ENCODE results near the gene PTPN6.
A peak's percentile ranks its signal among the peaks of the same experiment; 100 is the strongest.

The PTPN6 gene

GRCh38 chr12:6945613-6946012 is 5.5 kb upstream of the PTPN6 start:
- no peaks in the 10 kb centered on the region for H3K9me3 ChIP-seq (ENCODE audit: control insufficient read depth, low read depth, low read length)
- H3K27ac ChIP-seq (ENCODE audit: low read length), result no peak overlapping the region
- no peaks in the 10 kb centered on the region for H3K27me3 ChIP-seq (ENCODE audit: control insufficient read depth, insufficient read depth, low read length)
- no peak overlapping the region for H3K9ac ChIP-seq (ENCODE audit: low read length)
- peak overlapping the region; percentile 53 for H3K4me3 ChIP-seq (ENCODE audit: low read length)
- H3K4me1 ChIP-seq (ENCODE audit: control insufficient read depth, low read depth, low read length), result peaks cover 23% of the 10 kb centered on the region
- peaks cover 10% of the 10 kb centered on the region for H3K36me3 ChIP-seq (ENCODE audit: control insufficient read depth, low read depth, low read length)

- H3K36me3 ChIP-seq (ENCODE audit: control insufficient read depth, low read depth, low read length), result peaks cover 3% of the 10 kb centered on the region
- no peaks in the 10 kb centered on the region for H3K27me3 ChIP-seq (ENCODE audit: control insufficient read depth, insufficient read depth, low read length)
- H3K9ac ChIP-seq (ENCODE audit: low read length), result peak overlapping the region; percentile 8
- no peak overlapping the region for H3K27ac ChIP-seq (ENCODE audit: low read length)
- peaks cover 23% of the 10 kb centered on the region for H3K4me1 ChIP-seq (ENCODE audit: control insufficient read depth, low read depth, low read length)
- peak overlapping the region; percentile 53 for H3K4me3 ChIP-seq (ENCODE audit: low read length)
- no peaks in the 10 kb centered on the region for H3K9me3 ChIP-seq (ENCODE audit: control insufficient read depth, low read depth, low read length)
Observed at GRCh38 chr12:6946033-6946919, 4.9 kb upstream of the PTPN6 start.

GRCh38 chr12:6946920-6947374 is 4.2 kb upstream of the PTPN6 start:
- H3K36me3 ChIP-seq (ENCODE audit: control insufficient read depth, low read depth, low read length), result no peaks in the 10 kb centered on the region
- H3K27ac ChIP-seq (ENCODE audit: low read length), result no peak overlapping the region
- H3K9me3 ChIP-seq (ENCODE audit: control insufficient read depth, low read depth, low read length), result no peaks in the 10 kb centered on the region
- H3K4me1 ChIP-seq (ENCODE audit: control insufficient read depth, low read depth, low read length), result peaks cover 23% of the 10 kb centered on the region
- peak overlapping the region; percentile 8 for H3K9ac ChIP-seq (ENCODE audit: low read length)
- peak overlapping the region; percentile 53 for H3K4me3 ChIP-seq (ENCODE audit: low read length)
- no peaks in the 10 kb centered on the region for H3K27me3 ChIP-seq (ENCODE audit: control insufficient read depth, insufficient read depth, low read length)

- H3K9me3 ChIP-seq (ENCODE audit: control insufficient read depth, low read depth, low read length), result no peaks in the 10 kb centered on the region
Observed at GRCh38 chr12:6947615-6948014, 3.5 kb upstream of the PTPN6 start.

GRCh38 chr12:6948873-6949594 is 2.1 kb upstream of the PTPN6 start:
- H3K36me3 ChIP-seq (ENCODE audit: control insufficient read depth, low read depth, low read length), result no peaks in the 10 kb centered on the region
- no peak overlapping the region for H3K4me3 ChIP-seq (ENCODE audit: low read length)
- no peak overlapping the region for H3K27ac ChIP-seq (ENCODE audit: low read length)
- H3K4me1 ChIP-seq (ENCODE audit: control insufficient read depth, low read depth, low read length), result peaks cover 15% of the 10 kb centered on the region
- H3K9ac ChIP-seq (ENCODE audit: low read length), result no peak overlapping the region
- H3K27me3 ChIP-seq (ENCODE audit: control insufficient read depth, insufficient read depth, low read length), result no peaks in the 10 kb centered on the region
- H3K9me3 ChIP-seq (ENCODE audit: control insufficient read depth, low read depth, low read length), result no peaks in the 10 kb centered on the region

More at GRCh38 chr12:6947615-6948014, 3.5 kb upstream of the PTPN6 start:
- Histone ChIP-seq H3K27me3 (ENCODE audit: control insufficient read depth, insufficient read depth, low read length) (no peaks in the 10 kb centered on the region), H3K9ac (ENCODE audit: low read length) (no peak overlapping the region), H3K4me1 (ENCODE audit: control insufficient read depth, low read depth, low read length) (peaks cover 23% of the 10 kb centered on the region), H3K4me3 (ENCODE audit: low read length) (no peak overlapping the region), H3K36me3 (ENCODE audit: control insufficient read depth, low read depth, low read length) (no peaks in the 10 kb centered on the region), H3K27ac (ENCODE audit: low read length) (no peak overlapping the region)

GRCh38 chr12:6950401-6950801 is 755 bp upstream of the PTPN6 start:
- Histone ChIP-seq H3K9ac (ENCODE audit: low read length) (no peak overlapping the region), H3K27me3 (ENCODE audit: control insufficient read depth, insufficient read depth, low read length) (no peaks in the 10 kb centered on the region), H3K4me1 (ENCODE audit: control insufficient read depth, low read depth, low read length) (peaks cover 8% of the 10 kb centered on the region), H3K27ac (ENCODE audit: low read length) (no peak overlapping the region), H3K4me3 (ENCODE audit: low read length) (no peak overlapping the region), H3K36me3 (ENCODE audit: control insufficient read depth, low read depth, low read length) (no peaks in the 10 kb centered on the region), H3K9me3 (ENCODE audit: control insufficient read depth, low read depth, low read length) (no peaks in the 10 kb centered on the region)

GRCh38 chr12:6951551-6952120 is 480 bp downstream of the PTPN6 start:
- H3K36me3 ChIP-seq (ENCODE audit: control insufficient read depth, low read depth, low read length), result no peaks in the 10 kb centered on the region
- no peaks in the 10 kb centered on the region for H3K9me3 ChIP-seq (ENCODE audit: control insufficient read depth, low read depth, low read length)
- H3K4me3 ChIP-seq (ENCODE audit: low read length), result no peak overlapping the region
- peak overlapping the region; percentile 12 for H3K9ac ChIP-seq (ENCODE audit: low read length)
- H3K27ac ChIP-seq (ENCODE audit: low read length), result no peak overlapping the region
- H3K4me1 ChIP-seq (ENCODE audit: control insufficient read depth, low read depth, low read length), result no peaks in the 10 kb centered on the region
- no peaks in the 10 kb centered on the region for H3K27me3 ChIP-seq (ENCODE audit: control insufficient read depth, insufficient read depth, low read length)

- H3K9me3 ChIP-seq (ENCODE audit: control insufficient read depth, low read depth, low read length), result no peaks in the 10 kb centered on the region
- no peaks in the 10 kb centered on the region for H3K27me3 ChIP-seq (ENCODE audit: control insufficient read depth, insufficient read depth, low read length)
- no peak overlapping the region for H3K27ac ChIP-seq (ENCODE audit: low read length)
- H3K36me3 ChIP-seq (ENCODE audit: control insufficient read depth, low read depth, low read length), result no peaks in the 10 kb centered on the region
- no peak overlapping the region for H3K4me3 ChIP-seq (ENCODE audit: low read length)
- no peaks in the 10 kb centered on the region for H3K4me1 ChIP-seq (ENCODE audit: control insufficient read depth, low read depth, low read length)
- H3K9ac ChIP-seq (ENCODE audit: low read length), result peak overlapping the region; percentile 12
Observed at GRCh38 chr12:6952121-6952862, 1.1 kb downstream of the PTPN6 start.

- Histone ChIP-seq H3K27ac (ENCODE audit: low read length) (no peak overlapping the region), H3K36me3 (ENCODE audit: control insufficient read depth, low read depth, low read length) (no peaks in the 10 kb centered on the region)
Observed at GRCh38 chr12:6952863-6953441, 1.8 kb downstream of the PTPN6 start.

GRCh38 chr12:6953442-6954315 is 2.5 kb downstream of the PTPN6 start:
- H3K36me3 ChIP-seq (ENCODE audit: control insufficient read depth, low read depth, low read length), result no peaks in the 10 kb centered on the region
- H3K27me3 ChIP-seq (ENCODE audit: control insufficient read depth, insufficient read depth, low read length), result no peaks in the 10 kb centered on the region
- no peak overlapping the region for H3K9ac ChIP-seq (ENCODE audit: low read length)
- no peak overlapping the region for H3K27ac ChIP-seq (ENCODE audit: low read length)
- H3K4me1 ChIP-seq (ENCODE audit: control insufficient read depth, low read depth, low read length), result no peaks in the 10 kb centered on the region
- H3K4me3 ChIP-seq (ENCODE audit: low read length), result no peak overlapping the region
- no peaks in the 10 kb centered on the region for H3K9me3 ChIP-seq (ENCODE audit: control insufficient read depth, low read depth, low read length)

More at GRCh38 chr12:6952863-6953441, 1.8 kb downstream of the PTPN6 start:
- H3K27me3 ChIP-seq (ENCODE audit: control insufficient read depth, insufficient read depth, low read length), result no peaks in the 10 kb centered on the region
- no peak overlapping the region for H3K4me3 ChIP-seq (ENCODE audit: low read length)
- no peaks in the 10 kb centered on the region for H3K4me1 ChIP-seq (ENCODE audit: control insufficient read depth, low read depth, low read length)
- H3K9me3 ChIP-seq (ENCODE audit: control insufficient read depth, low read depth, low read length), result no peaks in the 10 kb centered on the region
- no peak overlapping the region for H3K9ac ChIP-seq (ENCODE audit: low read length)
